Ectodermal cell (in vitro differentiated cells): ENCODE data around the gene NOTUM.

ENCODE experiments used
- H3K27ac ChIP-seq: 2 replicates; pipeline ENCODE4 v1.7.0; 2013; ENCODE audit warnings: mild to moderate bottlenecking, low read depth, low read length; ENCODE audit not compliant: insufficient read depth, poor library complexity, severe bottlenecking
- H3K27me3 ChIP-seq: 2 replicates; pipeline ENCODE4 v1.7.0; 2013; ENCODE audit warnings: mild to moderate bottlenecking, low read length; ENCODE audit not compliant: insufficient read depth, control insufficient read depth, poor library complexity, severe bottlenecking
- H3K36me3 ChIP-seq: one replicate; pipeline ENCODE4 v1.7.0; 2013; ENCODE audit warnings: low read length; ENCODE audit not compliant: control insufficient read depth, insufficient read depth
- H3K4me1 ChIP-seq: one replicate; pipeline ENCODE4 v1.7.0; 2013; ENCODE audit warnings: low read length; ENCODE audit not compliant: control insufficient read depth, insufficient read depth
- H3K4me3 ChIP-seq: 2 replicates; pipeline ENCODE4 v1.7.0; 2013; ENCODE audit warnings: low read depth, low read length, control low read depth; ENCODE audit not compliant: insufficient read depth
- H3K9me3 ChIP-seq: 2 replicates; pipeline ENCODE4 v1.7.0; 2013; ENCODE audit warnings: mild to moderate bottlenecking, low read length, moderate library complexity; ENCODE audit not compliant: control insufficient read depth
- WGBS, 2 experiments: methylation state at CpG; one replicate each; pipeline ENCODE4 v1.1.7; 2013; ENCODE audit warnings: missing lambda C conversion rate in 2 of 2; 5-methylcytosine and 5-hydroxymethylcytosine counted together

NOTUM gene

GRCh38 chr17:81973432-81973831 lies 12.4 kb upstream of the NOTUM start:
- H3K4me3 ChIP-seq: no peak overlapping the region
- peaks cover 7% of the 10 kb centered on the region for H3K4me1 ChIP-seq
- peaks cover 29% of the 10 kb centered on the region for H3K27me3 ChIP-seq
- no peaks in the 10 kb centered on the region for H3K9me3 ChIP-seq
- H3K36me3 ChIP-seq: no peaks in the 10 kb centered on the region
- H3K27ac ChIP-seq: no peak overlapping the region

GRCh38 chr17:81968850-81969812 lies 8.1 kb upstream of the NOTUM start:
- H3K36me3 ChIP-seq: no peaks in the 10 kb centered on the region
- H3K27me3 ChIP-seq: peaks cover 32% of the 10 kb centered on the region
- 90 to 93% methylated on average over 12 of the region's 12 CpGs for WGBS, 2 experiments
- no peaks in the 10 kb centered on the region for H3K9me3 ChIP-seq
- H3K4me1 ChIP-seq: peaks cover 20% of the 10 kb centered on the region
- no peak overlapping the region for H3K4me3 ChIP-seq
- H3K27ac ChIP-seq: no peak overlapping the region

DNA sequence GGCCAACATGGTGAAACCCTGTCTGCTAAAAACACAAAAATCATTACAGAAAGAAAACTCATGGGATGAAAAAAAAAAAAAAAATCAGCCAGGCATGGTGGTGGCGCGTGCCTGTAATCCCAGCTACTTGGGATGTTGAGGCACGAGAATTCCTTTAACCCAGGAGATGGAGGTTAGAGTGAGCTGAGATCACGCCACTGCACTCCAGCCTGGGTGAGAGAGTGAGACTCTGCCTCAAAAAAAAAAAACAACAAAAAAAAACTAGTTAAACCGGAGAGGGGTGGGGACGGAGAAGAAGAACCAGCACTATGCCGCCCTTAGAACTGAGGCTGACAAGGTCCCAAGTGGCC lies 7.4 kb upstream of the NOTUM start:
- 78 to 86% methylated on average over 7 of the region's 7 CpGs for WGBS, 2 experiments
- no peaks in the 10 kb centered on the region for H3K36me3 ChIP-seq
- H3K27me3 ChIP-seq: peaks cover 40% of the 10 kb centered on the region
- H3K4me1 ChIP-seq: peaks cover 20% of the 10 kb centered on the region
- no peak overlapping the region for H3K27ac ChIP-seq
- no peak overlapping the region for H3K4me3 ChIP-seq
- H3K9me3 ChIP-seq: no peaks in the 10 kb centered on the region

- Histone ChIP-seq H3K27me3 (peaks cover 46% of the 10 kb centered on the region), H3K4me1 (peaks cover 20% of the 10 kb centered on the region), H3K27ac (no peak overlapping the region), H3K4me3 (no peak overlapping the region), H3K9me3 (no peaks in the 10 kb centered on the region), H3K36me3 (no peaks in the 10 kb centered on the region)
- 23 to 24% methylated on average over 36 of the region's 36 CpGs for WGBS, 2 experiments
These were observed 6.8 kb upstream of the NOTUM start for GRCh38 chr17:81967533-81968395.

GRCh38 chr17:81967244-81967532 lies 6.2 kb upstream of the NOTUM start:
- H3K4me1 ChIP-seq: peaks cover 21% of the 10 kb centered on the region
- no peaks in the 10 kb centered on the region for H3K9me3 ChIP-seq
- WGBS, 2 experiments: 71% methylated on average over 5 of the region's 5 CpGs
- no peaks in the 10 kb centered on the region for H3K36me3 ChIP-seq
- no peak overlapping the region for H3K4me3 ChIP-seq
- H3K27ac ChIP-seq: no peak overlapping the region
- H3K27me3 ChIP-seq: peaks cover 52% of the 10 kb centered on the region

DNA sequence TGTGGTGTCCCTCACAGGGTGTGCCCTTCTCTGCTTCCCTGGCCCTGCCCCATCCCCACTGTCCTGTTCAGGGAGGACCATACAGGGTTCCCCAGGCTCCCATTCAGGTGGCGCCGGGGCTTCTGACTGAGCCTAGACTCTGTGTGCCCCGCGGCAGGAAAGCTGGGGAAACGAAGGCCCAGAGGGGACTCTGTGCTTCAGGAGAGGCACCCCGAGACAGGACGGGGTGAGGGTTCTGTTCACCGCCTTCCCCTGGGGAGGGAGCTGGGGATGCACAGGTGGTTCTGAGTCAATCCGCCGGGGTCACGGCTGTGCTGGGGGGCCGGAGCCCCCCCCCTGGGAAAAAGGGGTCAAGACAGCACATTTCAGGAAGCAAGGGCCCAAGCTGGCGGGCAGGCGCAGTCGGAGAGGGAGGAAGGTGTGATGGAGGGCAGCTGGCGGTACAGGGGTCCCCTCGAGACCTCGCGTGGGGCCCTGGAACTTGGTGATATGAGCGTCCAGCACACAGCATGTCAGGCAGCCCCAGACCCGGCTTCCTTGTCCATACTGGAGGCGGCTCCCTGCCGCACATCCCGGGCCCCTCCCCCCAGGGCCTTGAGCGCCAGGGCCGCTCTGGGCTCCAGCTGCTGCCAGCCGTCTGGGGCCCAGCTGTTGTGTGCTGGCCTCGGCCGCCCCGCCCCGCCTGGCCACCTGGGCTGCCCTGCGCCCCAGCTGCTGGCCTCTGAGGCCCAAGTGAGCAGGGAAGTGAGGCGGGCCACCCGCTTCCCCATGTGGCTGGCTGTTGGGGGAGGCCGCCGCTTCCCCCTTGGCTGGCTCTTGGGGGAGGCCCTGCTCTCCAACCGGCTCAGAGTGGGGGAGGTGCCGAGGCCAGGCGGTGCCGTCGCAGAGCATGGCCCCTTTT lies 5.6 kb upstream of the NOTUM start:
- H3K27ac ChIP-seq: no peak overlapping the region
- H3K9me3 ChIP-seq: no peaks in the 10 kb centered on the region
- H3K4me3 ChIP-seq: no peak overlapping the region
- peaks cover 27% of the 10 kb centered on the region for H3K4me1 ChIP-seq
- WGBS, 2 experiments: 58% methylated on average over 41 of the region's 41 CpGs
- H3K27me3 ChIP-seq: peaks cover 58% of the 10 kb centered on the region
- H3K36me3 ChIP-seq: no peaks in the 10 kb centered on the region

- no peaks in the 10 kb centered on the region for H3K36me3 ChIP-seq
- no peak overlapping the region for H3K27ac ChIP-seq
- no peak overlapping the region for H3K4me3 ChIP-seq
- H3K9me3 ChIP-seq: no peaks in the 10 kb centered on the region
- peaks cover 28% of the 10 kb centered on the region for H3K4me1 ChIP-seq
- H3K27me3 ChIP-seq: peaks cover 81% of the 10 kb centered on the region
- WGBS, 2 experiments: 76 to 77% methylated on average over 22 of the region's 22 CpGs
These were observed 3.3 kb upstream of the NOTUM start for GRCh38 chr17:81964081-81964849.

GRCh38 chr17:81962499-81963441 lies 1.8 kb upstream of the NOTUM start:
- Histone ChIP-seq H3K27me3 (peaks cover 91% of the 10 kb centered on the region), H3K27ac (no peak overlapping the region)

More at GRCh38 chr17:81962499-81963441, 1.8 kb upstream of the NOTUM start:
- Histone ChIP-seq H3K4me3 (no peak overlapping the region), H3K36me3 (no peaks in the 10 kb centered on the region), H3K4me1 (peaks cover 23% of the 10 kb centered on the region), H3K9me3 (no peaks in the 10 kb centered on the region)
- WGBS, 2 experiments: 64 to 68% methylated on average over 37 of the region's 37 CpGs
